Kidney glomerular epithelial cell (primary cell): ENCODE measurements around the gene MRGPRD.
"Not testable (repeated sequence)": the region's sequence is repeated elsewhere in the genome, so short reads cannot be mapped to it uniquely, and the experiment has no call there.

Source experiments
- DNase-seq: peaks from one replicate; lab custom pipeline; 2025; lab: John Stamatoyannopoulos, UW

MRGPRD gene

GRCh38 chr11:69005631-69006368 lies 25.0 kb upstream of the MRGPRD start:
- DNase-seq: no peak

GRCh38 chr11:69005183-69005630 lies 24.4 kb upstream of the MRGPRD start:
- no peak for DNase-seq

GRCh38 chr11:69004411-69005182 lies 23.8 kb upstream of the MRGPRD start:
- no peak for DNase-seq

GRCh38 chr11:69003866-69004367 lies 23.1 kb upstream of the MRGPRD start:
- no peak for DNase-seq

- DNase-seq: no peak
Observed at GRCh38 chr11:69003301-69003865, 22.6 kb upstream of the MRGPRD start.

- no peak for DNase-seq
Observed at GRCh38 chr11:69002570-69003231, 21.9 kb upstream of the MRGPRD start.

GRCh38 chr11:69002110-69002569 lies 21.4 kb upstream of the MRGPRD start:
- DNase-seq: no peak

GRCh38 chr11:69001243-69002081 lies 20.7 kb upstream of the MRGPRD start:
- DNase-seq: no peak

GRCh38 chr11:69000831-69001242 lies 20.1 kb upstream of the MRGPRD start:
- peak; percentile 69 for DNase-seq

- no peak for DNase-seq
Observed at GRCh38 chr11:69000391-69000790, 19.6 kb upstream of the MRGPRD start.

- not testable (repeated sequence) for DNase-seq
Observed at GRCh38 chr11:68999748-69000355, 19.1 kb upstream of the MRGPRD start.

- DNase-seq: no peak
Observed at GRCh38 chr11:68999093-68999747, 18.4 kb upstream of the MRGPRD start.

GRCh38 chr11:68998390-68998911 lies 17.7 kb upstream of the MRGPRD start:
- DNase-seq: no peak

GRCh38 chr11:68997995-68998348 lies 17.2 kb upstream of the MRGPRD start:
- DNase-seq: no peak

GRCh38 chr11:68997124-68997994 lies 16.6 kb upstream of the MRGPRD start:
- DNase-seq: no peak

- no peak for DNase-seq
Observed at GRCh38 chr11:68996376-68997123, 15.8 kb upstream of the MRGPRD start.

- no peak for DNase-seq
Observed at GRCh38 chr11:68994894-68995285, 14.1 kb upstream of the MRGPRD start.

- no peak for DNase-seq
Observed at GRCh38 chr11:68994161-68994893, 13.5 kb upstream of the MRGPRD start.
